Liver (tissue), 9 donors: ENCODE data around the gene ABLIM3. TPM values are rescaled to one million over a fixed set of nuclear protein-coding genes. Genes with fewer than 3 reads are reported as not detected.

Experiments
- DNase-seq: peaks from one replicate; pipeline ENCODE4 v3.0.0-alpha.2; 2017; ENCODE audit warnings: low spot score
- H3K27ac ChIP-seq, 2 donors: one replicate each; pipeline ENCODE4 v1.7.0; 2013; ENCODE audit warnings: inconsistent platforms in 2 of 2, low read length in 2 of 2, control low read depth in 1 of 2, low read depth in 1 of 2, mild to moderate bottlenecking in 1 of 2
- H3K27me3 ChIP-seq, 4 donors: one replicate each; pipeline versions ENCODE4 v1.6.1 to v1.7.0; 2013; ENCODE audit warnings: low read length in 3 of 4, inconsistent platforms in 1 of 4, mild to moderate bottlenecking in 1 of 4, moderate library complexity in 1 of 4; ENCODE audit not compliant: control insufficient read depth in 4 of 4, insufficient read depth in 4 of 4
- H3K36me3 ChIP-seq, 4 donors: one replicate each; pipeline versions ENCODE4 v1.6.1 to v1.7.0; 2013; ENCODE audit warnings: low read length in 3 of 4, mild to moderate bottlenecking in 3 of 4, low read depth in 1 of 4, moderate library complexity in 1 of 4; ENCODE audit not compliant: control insufficient read depth in 4 of 4, insufficient read depth in 3 of 4
- H3K4me1 ChIP-seq, 4 donors: one replicate each; pipeline versions ENCODE4 v1.6.1 to v1.7.0; 2013; ENCODE audit warnings: low read length in 3 of 4, mild to moderate bottlenecking in 3 of 4, moderate library complexity in 1 of 4; ENCODE audit not compliant: control insufficient read depth in 4 of 4, insufficient read depth in 4 of 4
- H3K4me3 ChIP-seq, 3 donors: one replicate each; pipeline versions ENCODE4 v1.6.1 to v1.7.0; 2013; ENCODE audit warnings: low read length in 3 of 3, control low read depth in 1 of 3, low read depth in 1 of 3, mild to moderate bottlenecking in 1 of 3
- H3K9ac ChIP-seq, 2 donors: one replicate each; pipeline ENCODE4 v1.7.0; 2013; ENCODE audit warnings: low read length in 2 of 2, mild to moderate bottlenecking in 2 of 2, moderate library complexity in 2 of 2, control low read depth in 1 of 2, low read depth in 1 of 2
- H3K9me3 ChIP-seq, 4 donors: one replicate each; pipeline versions ENCODE4 v1.6.1 to v1.7.0; 2013; ENCODE audit warnings: low read length in 3 of 4; ENCODE audit not compliant: control insufficient read depth in 4 of 4
- EGR1 ChIP-seq, 2 donors: IDR thresholded peaks; 2 replicates each; pipeline ENCODE4 v1.6.1; 2016 to 2018; ENCODE audit warnings: antibody characterized with exemption in 2 of 2, low read depth in 2 of 2
- FOXA1 ChIP-seq: IDR thresholded peaks from 2 replicates; pipeline ENCODE4 v1.6.1; 2016; ENCODE audit warnings: antibody characterized with exemption
- FOXA2 ChIP-seq: IDR thresholded peaks from 2 replicates; pipeline ENCODE4 v1.6.1; 2016; ENCODE audit warnings: antibody characterized with exemption
- GABPA ChIP-seq, 2 donors: IDR thresholded peaks in 1 of 2; conservative IDR thresholded peaks in 1 of 2; 2 replicates each; pipeline ENCODE4 v1.6.1; 2016; ENCODE audit warnings: antibody characterized with exemption in 2 of 2, mild to moderate bottlenecking in 1 of 2, moderate library complexity in 1 of 2
- HNF4A ChIP-seq, 2 donors: conservative IDR thresholded peaks; 2 replicates each; pipeline ENCODE4 v1.6.1; 2016; ENCODE audit warnings: antibody characterized with exemption in 2 of 2, mild to moderate bottlenecking in 2 of 2
- HNF4G ChIP-seq: IDR thresholded peaks from 2 replicates; pipeline ENCODE4 v1.6.1; 2016; ENCODE audit warnings: antibody characterized with exemption
- JUND ChIP-seq, 2 donors: IDR thresholded peaks; 2 replicates each; pipeline ENCODE4 v1.6.1; 2016; ENCODE audit warnings: antibody characterized with exemption in 2 of 2
- NR2F2 ChIP-seq: IDR thresholded peaks from 2 replicates; pipeline ENCODE4 v1.6.1; 2016; ENCODE audit warnings: antibody characterized with exemption
- RAD21 ChIP-seq, 2 donors: IDR thresholded peaks; 2 replicates each; pipeline ENCODE4 v1.6.1; 2016; ENCODE audit warnings: antibody characterized with exemption in 2 of 2, mild to moderate bottlenecking in 2 of 2
- RXRA ChIP-seq, 2 donors: IDR thresholded peaks; 2 replicates each; pipeline ENCODE4 v1.6.1; 2017 to 2018; ENCODE audit warnings: antibody characterized with exemption in 2 of 2, mild to moderate bottlenecking in 1 of 2
- SP1 ChIP-seq: IDR thresholded peaks from 2 replicates; pipeline ENCODE4 v1.6.1; 2018; ENCODE audit warnings: antibody characterized with exemption, mild to moderate bottlenecking
- TAF1 ChIP-seq: conservative IDR thresholded peaks from 2 replicates; pipeline ENCODE4 v1.6.1; 2016; ENCODE audit warnings: antibody characterized with exemption, mild to moderate bottlenecking
- YY1 ChIP-seq: IDR thresholded peaks from 2 replicates; pipeline ENCODE4 v1.6.1; 2016; ENCODE audit warnings: antibody characterized with exemption, mild to moderate bottlenecking
- WGBS: extraction: QIAGEN DNeasy Blood & Tissue Kit; methylation state at CpG from one replicate; pipeline ENCODE4 v1.1.7; 2013; 5-methylcytosine and 5-hydroxymethylcytosine counted together
- polyA plus RNA-seq, 2 donors: library from polyadenylated mRNA; stranded (reverse) in 1 of 2; unstranded in 1 of 2; fragments of 200-250 nt in 1 of 2; fragments of >200 nt in 1 of 2; fragmentation: Nextera tagmentation in 1 of 2; extraction: Ambion mirVana in 1 of 2; gene quantifications; one replicate each; pipeline versions ENCODE4 v1.2.1 to v1.2.3, GENCODE V29; 2013 to 2015
- total RNA-seq, 2 donors: library from RNA; depleted of rRNA; stranded (reverse); fragments of >200 nt; gene quantifications; one replicate each; pipeline ENCODE4 v1.2.3, GENCODE V29; 2014
- TF ChIP-seq, protein P1 (sequence below): IDR thresholded peaks from 2 replicates; pipeline ENCODE4 v1.6.1; 2016; ENCODE audit warnings: antibody characterized with exemption
- TF ChIP-seq, protein P2 (sequence below): fragments of 150-350 bp; IDR thresholded peaks from 2 replicates; pipeline ENCODE4 v1.5.1; 2017; ENCODE audit warnings: improper control_type of control experiment, low read depth, low read length; ENCODE audit not compliant: missing input control
- TF ChIP-seq, protein P3 (sequence below): IDR thresholded peaks from 2 replicates; pipeline ENCODE4 v1.6.1; 2016; ENCODE audit warnings: antibody characterized with exemption, mild to moderate bottlenecking
- TF ChIP-seq, protein P4 (sequence below): IDR thresholded peaks from 2 replicates; pipeline ENCODE4 v1.6.1; 2016; ENCODE audit warnings: antibody characterized with exemption
- TF ChIP-seq, protein P5 (sequence below): IDR thresholded peaks from 2 replicates; pipeline ENCODE4 v1.6.1; 2016; ENCODE audit warnings: antibody characterized with exemption
- donor health status: healthy.
- donor health status: healthy.
- donor health status: healthy.
- donor health status: healthy.
- donor health status: healthy.

Gene ABLIM3
- total and polyA plus RNA-seq, 4 donors = 6.8 to 131 (median 43.1) TPM

DNA sequence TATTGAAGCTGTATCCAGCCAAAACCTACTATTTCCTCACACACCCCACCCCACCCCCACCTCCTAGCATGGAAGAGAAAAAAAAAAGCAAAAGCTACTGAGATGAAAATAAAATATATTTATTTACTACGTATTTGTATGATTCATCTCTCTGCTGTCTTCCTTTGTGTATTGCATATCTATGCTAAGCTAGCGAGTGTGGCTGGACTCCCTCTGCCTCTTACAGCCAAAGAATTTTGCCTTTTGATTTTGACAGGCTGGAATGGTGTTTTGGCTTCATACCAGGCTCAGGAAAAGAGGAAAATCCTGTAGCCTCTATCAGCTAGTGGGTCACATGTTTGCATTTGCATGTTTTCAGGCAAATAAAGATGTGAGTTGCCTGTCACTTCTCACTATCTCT, 2.2 kb downstream of the ABLIM3 start:
- peak overlapping the region; percentile 81 to 96 for H3K9ac ChIP-seq
- no peaks in the 10 kb centered on the region for H3K27me3 ChIP-seq
- peaks cover 0 to 19% (median 8%) of the 10 kb centered on the region in 4 donors for H3K4me1 ChIP-seq
- 24% methylated on average over 2 of the region's 2 CpGs for WGBS
- no peaks in the 10 kb centered on the region for H3K9me3 ChIP-seq
- peak overlapping the region; percentile 89 to 94 for H3K27ac ChIP-seq
- TF ChIP-seq, protein P1, sequence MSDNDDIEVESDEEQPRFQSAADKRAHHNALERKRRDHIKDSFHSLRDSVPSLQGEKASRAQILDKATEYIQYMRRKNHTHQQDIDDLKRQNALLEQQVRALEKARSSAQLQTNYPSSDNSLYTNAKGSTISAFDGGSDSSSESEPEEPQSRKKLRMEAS = no peak
- TF ChIP-seq TAF1 = no peak
- peak; percentile 35 for TF ChIP-seq SP1
- TF ChIP-seq, protein P2, sequence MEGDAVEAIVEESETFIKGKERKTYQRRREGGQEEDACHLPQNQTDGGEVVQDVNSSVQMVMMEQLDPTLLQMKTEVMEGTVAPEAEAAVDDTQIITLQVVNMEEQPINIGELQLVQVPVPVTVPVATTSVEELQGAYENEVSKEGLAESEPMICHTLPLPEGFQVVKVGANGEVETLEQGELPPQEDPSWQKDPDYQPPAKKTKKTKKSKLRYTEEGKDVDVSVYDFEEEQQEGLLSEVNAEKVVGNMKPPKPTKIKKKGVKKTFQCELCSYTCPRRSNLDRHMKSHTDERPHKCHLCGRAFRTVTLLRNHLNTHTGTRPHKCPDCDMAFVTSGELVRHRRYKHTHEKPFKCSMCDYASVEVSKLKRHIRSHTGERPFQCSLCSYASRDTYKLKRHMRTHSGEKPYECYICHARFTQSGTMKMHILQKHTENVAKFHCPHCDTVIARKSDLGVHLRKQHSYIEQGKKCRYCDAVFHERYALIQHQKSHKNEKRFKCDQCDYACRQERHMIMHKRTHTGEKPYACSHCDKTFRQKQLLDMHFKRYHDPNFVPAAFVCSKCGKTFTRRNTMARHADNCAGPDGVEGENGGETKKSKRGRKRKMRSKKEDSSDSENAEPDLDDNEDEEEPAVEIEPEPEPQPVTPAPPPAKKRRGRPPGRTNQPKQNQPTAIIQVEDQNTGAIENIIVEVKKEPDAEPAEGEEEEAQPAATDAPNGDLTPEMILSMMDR = no peak
- TF ChIP-seq JUND (IDR thresholded peaks at IDR 0.05) = peak in 1 of 2 donors; percentile 40
- peak; percentile 50 for TF ChIP-seq YY1
- TF ChIP-seq, protein P3, sequence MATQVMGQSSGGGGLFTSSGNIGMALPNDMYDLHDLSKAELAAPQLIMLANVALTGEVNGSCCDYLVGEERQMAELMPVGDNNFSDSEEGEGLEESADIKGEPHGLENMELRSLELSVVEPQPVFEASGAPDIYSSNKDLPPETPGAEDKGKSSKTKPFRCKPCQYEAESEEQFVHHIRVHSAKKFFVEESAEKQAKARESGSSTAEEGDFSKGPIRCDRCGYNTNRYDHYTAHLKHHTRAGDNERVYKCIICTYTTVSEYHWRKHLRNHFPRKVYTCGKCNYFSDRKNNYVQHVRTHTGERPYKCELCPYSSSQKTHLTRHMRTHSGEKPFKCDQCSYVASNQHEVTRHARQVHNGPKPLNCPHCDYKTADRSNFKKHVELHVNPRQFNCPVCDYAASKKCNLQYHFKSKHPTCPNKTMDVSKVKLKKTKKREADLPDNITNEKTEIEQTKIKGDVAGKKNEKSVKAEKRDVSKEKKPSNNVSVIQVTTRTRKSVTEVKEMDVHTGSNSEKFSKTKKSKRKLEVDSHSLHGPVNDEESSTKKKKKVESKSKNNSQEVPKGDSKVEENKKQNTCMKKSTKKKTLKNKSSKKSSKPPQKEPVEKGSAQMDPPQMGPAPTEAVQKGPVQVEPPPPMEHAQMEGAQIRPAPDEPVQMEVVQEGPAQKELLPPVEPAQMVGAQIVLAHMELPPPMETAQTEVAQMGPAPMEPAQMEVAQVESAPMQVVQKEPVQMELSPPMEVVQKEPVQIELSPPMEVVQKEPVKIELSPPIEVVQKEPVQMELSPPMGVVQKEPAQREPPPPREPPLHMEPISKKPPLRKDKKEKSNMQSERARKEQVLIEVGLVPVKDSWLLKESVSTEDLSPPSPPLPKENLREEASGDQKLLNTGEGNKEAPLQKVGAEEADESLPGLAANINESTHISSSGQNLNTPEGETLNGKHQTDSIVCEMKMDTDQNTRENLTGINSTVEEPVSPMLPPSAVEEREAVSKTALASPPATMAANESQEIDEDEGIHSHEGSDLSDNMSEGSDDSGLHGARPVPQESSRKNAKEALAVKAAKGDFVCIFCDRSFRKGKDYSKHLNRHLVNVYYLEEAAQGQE = no peak
- TF ChIP-seq, protein P4, sequence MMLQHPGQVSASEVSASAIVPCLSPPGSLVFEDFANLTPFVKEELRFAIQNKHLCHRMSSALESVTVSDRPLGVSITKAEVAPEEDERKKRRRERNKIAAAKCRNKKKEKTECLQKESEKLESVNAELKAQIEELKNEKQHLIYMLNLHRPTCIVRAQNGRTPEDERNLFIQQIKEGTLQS = no peak
- TF ChIP-seq FOXA1 = no peak
- TF ChIP-seq RAD21 (IDR thresholded peaks at IDR 0.05) = peak; percentile 15 to 47
- no peak for TF ChIP-seq GABPA (IDR thresholded peaks at IDR 0.05 in 1 of 2, conservative IDR thresholded peaks at IDR 0.05 in 1 of 2)
- TF ChIP-seq FOXA2 = no peak
- no peak for TF ChIP-seq EGR1 (IDR thresholded peaks at IDR 0.05; ENCODE audit: low read depth in 2 of 2)
- TF ChIP-seq RXRA (IDR thresholded peaks at IDR 0.05) = no peak
- peak; percentile 78 for TF ChIP-seq NR2F2
- no peak for TF ChIP-seq HNF4G
- TF ChIP-seq, protein P5, sequence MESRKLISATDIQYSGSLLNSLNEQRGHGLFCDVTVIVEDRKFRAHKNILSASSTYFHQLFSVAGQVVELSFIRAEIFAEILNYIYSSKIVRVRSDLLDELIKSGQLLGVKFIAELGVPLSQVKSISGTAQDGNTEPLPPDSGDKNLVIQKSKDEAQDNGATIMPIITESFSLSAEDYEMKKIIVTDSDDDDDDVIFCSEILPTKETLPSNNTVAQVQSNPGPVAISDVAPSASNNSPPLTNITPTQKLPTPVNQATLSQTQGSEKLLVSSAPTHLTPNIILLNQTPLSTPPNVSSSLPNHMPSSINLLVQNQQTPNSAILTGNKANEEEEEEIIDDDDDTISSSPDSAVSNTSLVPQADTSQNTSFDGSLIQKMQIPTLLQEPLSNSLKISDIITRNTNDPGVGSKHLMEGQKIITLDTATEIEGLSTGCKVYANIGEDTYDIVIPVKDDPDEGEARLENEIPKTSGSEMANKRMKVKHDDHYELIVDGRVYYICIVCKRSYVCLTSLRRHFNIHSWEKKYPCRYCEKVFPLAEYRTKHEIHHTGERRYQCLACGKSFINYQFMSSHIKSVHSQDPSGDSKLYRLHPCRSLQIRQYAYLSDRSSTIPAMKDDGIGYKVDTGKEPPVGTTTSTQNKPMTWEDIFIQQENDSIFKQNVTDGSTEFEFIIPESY = no peak
- TF ChIP-seq HNF4A (conservative IDR thresholded peaks at IDR 0.05) = no peak
- peak overlapping the region; percentile 57 to 78 (median 76) for H3K4me3 ChIP-seq
- no peak for DNase-seq
- H3K36me3 ChIP-seq = no peaks in the 10 kb centered on the region
